Ishikawa (cell line): ENCODE measurements around the gene DNTTIP2.

Experiments used
- CEBPB ChIP-seq: IDR thresholded peaks from 2 replicates; pipeline ENCODE4 v1.6.1; 2012
- CREB1 ChIP-seq: IDR thresholded peaks from 2 replicates; pipeline ENCODE4 v1.6.1; 2012; ENCODE audit warnings: low read depth
- EGR1 ChIP-seq: IDR thresholded peaks from 2 replicates; pipeline ENCODE4 v1.6.1; 2012
- EP300 ChIP-seq: IDR thresholded peaks from 2 replicates; pipeline ENCODE4 v1.6.1; 2012; ENCODE audit warnings: borderline replicate concordance
- FOXM1 ChIP-seq: IDR thresholded peaks from 2 replicates; pipeline ENCODE4 v1.6.1; 2012; ENCODE audit warnings: low read depth, borderline replicate concordance
- NFIC ChIP-seq: IDR thresholded peaks from 2 replicates; pipeline ENCODE4 v1.6.1; 2012
- RAD21 ChIP-seq: IDR thresholded peaks from 2 replicates; pipeline ENCODE4 v1.6.1; 2012; ENCODE audit warnings: low read depth
- TAF1 ChIP-seq: IDR thresholded peaks from 2 replicates; pipeline ENCODE4 v1.6.1; 2012; ENCODE audit warnings: low read depth, mild to moderate bottlenecking
- TCF12 ChIP-seq: IDR thresholded peaks from 2 replicates; pipeline ENCODE4 v1.6.1; 2012; ENCODE audit warnings: low read depth
- TEAD4 ChIP-seq: IDR thresholded peaks from 2 replicates; pipeline ENCODE4 v1.6.1; 2012
- YY1 ChIP-seq: IDR thresholded peaks from 2 replicates; pipeline ENCODE4 v1.6.1; 2012; ENCODE audit warnings: low read depth
- ZBTB7A ChIP-seq: IDR thresholded peaks from 2 replicates; pipeline ENCODE4 v1.6.1; 2012; ENCODE audit warnings: low read depth
- TF ChIP-seq, protein P1 (sequence below): IDR thresholded peaks from 2 replicates; pipeline ENCODE4 v1.6.1; 2012
- TF ChIP-seq, protein P2 (sequence below): IDR thresholded peaks from 2 replicates; pipeline ENCODE4 v1.6.1; 2012
- TF ChIP-seq, protein P3 (sequence below): IDR thresholded peaks from 2 replicates; pipeline ENCODE4 v1.6.1; 2012; ENCODE audit warnings: low read depth, mild to moderate bottlenecking

The DNTTIP2 gene

DNA sequence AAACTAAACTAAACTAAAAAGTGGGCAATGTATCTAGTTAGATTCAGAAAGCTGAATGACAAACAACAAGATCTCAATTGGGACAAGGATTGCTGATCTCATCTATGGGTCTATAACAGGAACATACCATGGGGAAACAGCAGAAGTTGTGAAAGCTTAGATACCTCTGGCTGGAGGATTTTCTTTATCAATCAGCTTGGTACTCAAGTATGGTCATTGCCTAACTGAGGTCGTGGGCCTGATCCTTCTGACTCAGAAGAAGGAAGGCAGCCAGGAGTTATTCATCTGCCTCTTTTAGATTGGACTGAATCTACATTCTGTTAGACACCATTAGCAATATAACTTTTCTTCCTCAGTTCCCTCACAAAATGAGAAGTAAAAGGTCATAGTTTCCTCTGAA lies 39.7 kb downstream of the DNTTIP2 start:
- TF ChIP-seq, protein P1, sequence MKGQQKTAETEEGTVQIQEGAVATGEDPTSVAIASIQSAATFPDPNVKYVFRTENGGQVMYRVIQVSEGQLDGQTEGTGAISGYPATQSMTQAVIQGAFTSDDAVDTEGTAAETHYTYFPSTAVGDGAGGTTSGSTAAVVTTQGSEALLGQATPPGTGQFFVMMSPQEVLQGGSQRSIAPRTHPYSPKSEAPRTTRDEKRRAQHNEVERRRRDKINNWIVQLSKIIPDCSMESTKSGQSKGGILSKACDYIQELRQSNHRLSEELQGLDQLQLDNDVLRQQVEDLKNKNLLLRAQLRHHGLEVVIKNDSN, result no peak
- TF ChIP-seq ZBTB7A (no peak), TAF1 (no peak), EP300 (no peak), NFIC (no peak), YY1 (no peak), TCF12 (no peak), CREB1 (no peak), RAD21 (no peak), TEAD4 (no peak), CEBPB (no peak), FOXM1 (no peak)
- TF ChIP-seq, protein P2, sequence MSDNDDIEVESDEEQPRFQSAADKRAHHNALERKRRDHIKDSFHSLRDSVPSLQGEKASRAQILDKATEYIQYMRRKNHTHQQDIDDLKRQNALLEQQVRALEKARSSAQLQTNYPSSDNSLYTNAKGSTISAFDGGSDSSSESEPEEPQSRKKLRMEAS, result no peak

DNA sequence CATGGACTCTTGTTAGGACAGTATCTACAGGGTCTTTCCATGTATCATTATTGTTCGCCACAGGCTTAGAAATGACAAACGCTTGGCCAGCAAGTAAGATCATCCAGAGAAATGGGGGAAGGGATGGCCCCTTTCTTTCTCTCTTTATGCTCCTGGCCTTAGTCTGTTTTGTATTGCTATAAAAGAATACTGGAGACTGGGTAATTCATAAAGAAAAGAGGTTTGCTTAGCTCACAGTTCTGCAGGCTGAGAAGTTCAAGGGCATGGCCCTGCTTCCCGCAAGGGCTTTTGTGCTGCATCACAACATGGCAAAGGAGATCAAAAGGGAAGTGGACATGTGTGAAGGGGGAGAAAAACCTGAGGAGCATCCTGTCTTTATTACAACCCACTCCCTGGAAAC lies 41.0 kb downstream of the DNTTIP2 start:
- TF ChIP-seq FOXM1, result no peak
- TF ChIP-seq NFIC, result no peak

DNA sequence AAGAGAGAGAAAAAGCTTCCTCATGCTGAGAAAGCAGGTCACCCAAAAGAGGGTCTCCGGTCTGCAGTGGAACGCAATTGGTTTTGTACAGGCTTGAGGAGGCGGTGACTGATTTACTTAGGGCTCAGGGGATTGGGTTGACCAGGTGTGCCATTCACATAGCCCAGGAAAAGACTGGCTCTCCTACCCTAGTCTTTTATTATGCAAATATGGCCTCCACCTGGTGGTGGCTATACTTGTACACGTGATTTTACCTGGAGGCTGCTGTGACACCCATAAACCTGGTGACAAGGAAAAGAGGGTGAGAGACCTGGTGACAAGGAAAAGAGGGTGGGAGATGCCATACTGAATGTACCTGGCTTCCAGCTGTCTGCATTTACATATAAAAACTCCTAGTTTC lies 49.9 kb downstream of the DNTTIP2 start:
- TF ChIP-seq, protein P2, result no peak

DNA sequence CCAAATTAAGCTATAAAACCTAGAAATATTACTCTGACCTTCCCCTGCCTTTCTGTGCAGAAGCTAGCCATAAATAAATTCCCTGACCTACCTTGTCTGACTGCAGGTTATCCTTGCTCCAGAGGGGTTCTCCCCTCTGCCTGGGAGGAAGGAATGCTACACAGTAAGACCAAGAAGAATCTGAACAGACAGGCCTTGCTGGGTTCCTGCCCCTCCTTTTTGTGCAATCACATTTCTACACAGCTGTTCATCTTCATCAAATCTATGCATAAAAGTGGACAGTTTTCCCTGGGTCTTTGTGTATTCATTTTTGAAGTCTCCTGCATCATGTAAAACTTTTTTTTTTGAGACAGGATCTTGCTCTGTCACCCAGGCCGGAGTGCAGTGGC lies 50.6 kb downstream of the DNTTIP2 start:
- TF ChIP-seq FOXM1 (no peak), TEAD4 (peak; percentile 60), CREB1 (no peak), CEBPB (peak; percentile 40; the same call in 1 of the 2 replicates), EP300 (no peak)

DNA sequence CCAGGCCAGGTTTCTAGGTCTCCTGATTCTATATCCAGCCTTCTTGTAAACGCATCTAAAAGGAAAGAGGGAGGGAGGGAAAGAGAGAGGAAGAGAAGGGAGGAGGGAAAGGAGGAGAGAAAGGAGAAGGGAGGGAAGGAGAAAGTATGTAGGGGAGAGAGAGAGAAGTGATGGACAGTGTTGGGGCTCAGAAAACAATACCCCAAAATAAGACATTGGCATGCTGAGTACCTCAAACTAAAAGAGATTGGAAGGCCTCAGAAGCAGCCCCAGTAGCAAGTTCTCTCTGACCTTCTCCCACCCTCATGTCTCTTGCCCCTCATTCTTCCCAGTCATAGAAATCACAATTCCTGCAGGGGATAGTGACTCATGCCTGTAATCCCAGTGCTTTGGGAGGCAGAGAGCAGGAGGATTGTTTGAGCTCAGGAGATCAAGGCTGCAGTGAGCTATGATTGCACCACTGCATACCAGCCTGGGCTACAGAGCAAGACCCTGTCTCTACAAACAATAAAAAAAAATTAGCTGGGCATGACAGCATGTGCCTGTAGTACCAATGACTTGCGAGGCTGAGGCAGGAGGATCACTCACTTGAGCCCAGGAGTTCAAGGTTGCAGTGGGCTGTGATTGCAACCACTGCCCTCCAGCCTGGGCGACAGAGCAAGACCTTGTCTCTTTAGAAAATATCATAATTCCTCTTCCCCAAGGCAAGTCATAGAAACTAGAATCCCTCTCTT lies 51.2 kb downstream of the DNTTIP2 start:
- no peak for TF ChIP-seq TAF1
- no peak for TF ChIP-seq NFIC
- TF ChIP-seq, protein P1, result no peak
- no peak for TF ChIP-seq RAD21
- no peak for TF ChIP-seq EP300
- no peak for TF ChIP-seq TCF12
- no peak for TF ChIP-seq EGR1
- TF ChIP-seq FOXM1, result no peak
- no peak for TF ChIP-seq ZBTB7A
- TF ChIP-seq YY1, result no peak
- TF ChIP-seq CEBPB, result no peak
- TF ChIP-seq CREB1, result no peak
- TF ChIP-seq, protein P3, sequence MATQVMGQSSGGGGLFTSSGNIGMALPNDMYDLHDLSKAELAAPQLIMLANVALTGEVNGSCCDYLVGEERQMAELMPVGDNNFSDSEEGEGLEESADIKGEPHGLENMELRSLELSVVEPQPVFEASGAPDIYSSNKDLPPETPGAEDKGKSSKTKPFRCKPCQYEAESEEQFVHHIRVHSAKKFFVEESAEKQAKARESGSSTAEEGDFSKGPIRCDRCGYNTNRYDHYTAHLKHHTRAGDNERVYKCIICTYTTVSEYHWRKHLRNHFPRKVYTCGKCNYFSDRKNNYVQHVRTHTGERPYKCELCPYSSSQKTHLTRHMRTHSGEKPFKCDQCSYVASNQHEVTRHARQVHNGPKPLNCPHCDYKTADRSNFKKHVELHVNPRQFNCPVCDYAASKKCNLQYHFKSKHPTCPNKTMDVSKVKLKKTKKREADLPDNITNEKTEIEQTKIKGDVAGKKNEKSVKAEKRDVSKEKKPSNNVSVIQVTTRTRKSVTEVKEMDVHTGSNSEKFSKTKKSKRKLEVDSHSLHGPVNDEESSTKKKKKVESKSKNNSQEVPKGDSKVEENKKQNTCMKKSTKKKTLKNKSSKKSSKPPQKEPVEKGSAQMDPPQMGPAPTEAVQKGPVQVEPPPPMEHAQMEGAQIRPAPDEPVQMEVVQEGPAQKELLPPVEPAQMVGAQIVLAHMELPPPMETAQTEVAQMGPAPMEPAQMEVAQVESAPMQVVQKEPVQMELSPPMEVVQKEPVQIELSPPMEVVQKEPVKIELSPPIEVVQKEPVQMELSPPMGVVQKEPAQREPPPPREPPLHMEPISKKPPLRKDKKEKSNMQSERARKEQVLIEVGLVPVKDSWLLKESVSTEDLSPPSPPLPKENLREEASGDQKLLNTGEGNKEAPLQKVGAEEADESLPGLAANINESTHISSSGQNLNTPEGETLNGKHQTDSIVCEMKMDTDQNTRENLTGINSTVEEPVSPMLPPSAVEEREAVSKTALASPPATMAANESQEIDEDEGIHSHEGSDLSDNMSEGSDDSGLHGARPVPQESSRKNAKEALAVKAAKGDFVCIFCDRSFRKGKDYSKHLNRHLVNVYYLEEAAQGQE, result no peak
- TF ChIP-seq, protein P2, result no peak
- no peak for TF ChIP-seq TEAD4

DNA sequence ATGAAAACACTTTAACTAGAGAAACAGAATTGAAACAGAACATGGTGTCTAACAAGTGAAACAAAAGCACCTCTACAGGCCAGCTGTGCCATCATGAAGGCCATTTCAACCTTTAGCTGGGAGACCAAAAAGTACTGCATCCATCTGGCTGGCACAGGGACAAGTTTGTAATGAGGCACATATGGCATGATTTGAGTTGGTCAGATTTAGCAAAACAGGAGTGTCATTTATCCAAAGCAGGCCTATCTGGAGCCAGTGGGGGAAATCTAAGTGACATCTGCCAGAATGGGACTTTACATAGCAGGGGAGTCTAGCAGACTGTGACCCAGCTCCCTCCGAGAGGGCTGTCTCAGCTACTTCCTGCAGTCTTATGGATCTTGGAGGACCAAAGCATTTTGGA lies 51.9 kb downstream of the DNTTIP2 start:
- TF ChIP-seq NFIC, result no peak
- TF ChIP-seq TAF1, result no peak
- no peak for TF ChIP-seq RAD21
- TF ChIP-seq, protein P2, result no peak
- TF ChIP-seq TEAD4, result no peak
- no peak for TF ChIP-seq YY1
- no peak for TF ChIP-seq EP300
- TF ChIP-seq CREB1, result no peak
- TF ChIP-seq, protein P3, result no peak
- TF ChIP-seq, protein P1, result no peak
- TF ChIP-seq TCF12, result no peak
- TF ChIP-seq EGR1, result no peak
- TF ChIP-seq FOXM1, result no peak
- no peak for TF ChIP-seq CEBPB
- no peak for TF ChIP-seq ZBTB7A
